ENCODE results near the gene SFXN3.

DNA sequence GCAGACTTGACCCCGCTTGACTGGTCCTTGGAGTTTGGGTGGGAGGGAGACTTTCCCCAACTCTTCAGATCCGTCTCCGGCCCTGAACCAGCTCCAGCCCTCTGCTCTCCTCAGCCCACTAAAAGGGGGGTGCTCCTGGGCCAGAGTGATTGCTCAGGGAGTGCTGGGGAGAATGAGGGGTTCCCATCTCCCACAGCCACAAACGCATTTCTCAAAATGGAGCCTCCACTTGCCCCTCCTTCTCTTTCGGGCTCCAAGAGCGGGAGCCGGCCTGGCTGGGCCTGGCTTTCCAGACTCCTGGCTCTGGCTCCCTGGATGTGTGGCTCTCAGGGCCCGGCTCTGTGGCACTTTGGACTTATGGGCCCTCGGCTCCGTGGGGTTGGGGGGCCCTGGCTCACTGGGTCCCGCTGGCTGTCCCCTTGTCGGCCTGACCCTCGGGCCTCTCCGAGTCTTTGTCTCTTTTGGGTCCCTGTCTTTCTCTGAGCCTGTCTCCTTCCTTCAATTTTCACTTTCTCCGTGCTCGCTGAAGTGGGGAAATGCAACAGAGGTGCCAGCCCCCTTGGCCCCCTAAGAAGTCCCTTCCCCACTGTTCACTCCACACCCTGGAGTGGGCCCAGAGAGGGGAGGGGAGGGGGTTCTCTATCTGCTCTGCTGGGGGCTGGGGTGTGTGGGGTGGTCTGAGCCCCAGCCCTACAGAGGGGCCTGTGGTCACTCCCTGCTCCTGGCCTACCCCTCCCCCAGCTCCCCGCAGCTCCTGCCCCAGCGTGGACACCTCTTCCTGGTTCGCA lies 30.7 kb upstream of the SFXN3 start:
- TF ChIP-seq, protein P1, sequence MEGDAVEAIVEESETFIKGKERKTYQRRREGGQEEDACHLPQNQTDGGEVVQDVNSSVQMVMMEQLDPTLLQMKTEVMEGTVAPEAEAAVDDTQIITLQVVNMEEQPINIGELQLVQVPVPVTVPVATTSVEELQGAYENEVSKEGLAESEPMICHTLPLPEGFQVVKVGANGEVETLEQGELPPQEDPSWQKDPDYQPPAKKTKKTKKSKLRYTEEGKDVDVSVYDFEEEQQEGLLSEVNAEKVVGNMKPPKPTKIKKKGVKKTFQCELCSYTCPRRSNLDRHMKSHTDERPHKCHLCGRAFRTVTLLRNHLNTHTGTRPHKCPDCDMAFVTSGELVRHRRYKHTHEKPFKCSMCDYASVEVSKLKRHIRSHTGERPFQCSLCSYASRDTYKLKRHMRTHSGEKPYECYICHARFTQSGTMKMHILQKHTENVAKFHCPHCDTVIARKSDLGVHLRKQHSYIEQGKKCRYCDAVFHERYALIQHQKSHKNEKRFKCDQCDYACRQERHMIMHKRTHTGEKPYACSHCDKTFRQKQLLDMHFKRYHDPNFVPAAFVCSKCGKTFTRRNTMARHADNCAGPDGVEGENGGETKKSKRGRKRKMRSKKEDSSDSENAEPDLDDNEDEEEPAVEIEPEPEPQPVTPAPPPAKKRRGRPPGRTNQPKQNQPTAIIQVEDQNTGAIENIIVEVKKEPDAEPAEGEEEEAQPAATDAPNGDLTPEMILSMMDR (IDR thresholded peaks at IDR 0.05): no peak
- TF ChIP-seq POLR2A (IDR thresholded peaks at IDR 0.05) (no peak), EP300 (IDR thresholded peaks at IDR 0.05; ENCODE audit: low read depth) (no peak)
